Measurements from ENCODE around the gene NSD1. TPM values are rescaled to one million over a fixed set of nuclear protein-coding genes. Genes with fewer than 3 reads are reported as not detected.

NSD1 gene
- polyA plus RNA-seq, 12 donors = 32.9 to 51.7 (median 44.9) TPM; not detected in 1

- DNase-seq = no peak
Observed at GRCh38 chr5:177095088-177095669, 38.4 kb upstream of the NSD1 start.

GRCh38 chr5:177096162-177097015 is 37.2 kb upstream of the NSD1 start:
- no peak for DNase-seq

- DNase-seq = no peak
Observed at GRCh38 chr5:177097016-177097985, 36.3 kb upstream of the NSD1 start.

- DNase-seq = no peak
Observed at GRCh38 chr5:177098120-177098469, 35.5 kb upstream of the NSD1 start.

DNA sequence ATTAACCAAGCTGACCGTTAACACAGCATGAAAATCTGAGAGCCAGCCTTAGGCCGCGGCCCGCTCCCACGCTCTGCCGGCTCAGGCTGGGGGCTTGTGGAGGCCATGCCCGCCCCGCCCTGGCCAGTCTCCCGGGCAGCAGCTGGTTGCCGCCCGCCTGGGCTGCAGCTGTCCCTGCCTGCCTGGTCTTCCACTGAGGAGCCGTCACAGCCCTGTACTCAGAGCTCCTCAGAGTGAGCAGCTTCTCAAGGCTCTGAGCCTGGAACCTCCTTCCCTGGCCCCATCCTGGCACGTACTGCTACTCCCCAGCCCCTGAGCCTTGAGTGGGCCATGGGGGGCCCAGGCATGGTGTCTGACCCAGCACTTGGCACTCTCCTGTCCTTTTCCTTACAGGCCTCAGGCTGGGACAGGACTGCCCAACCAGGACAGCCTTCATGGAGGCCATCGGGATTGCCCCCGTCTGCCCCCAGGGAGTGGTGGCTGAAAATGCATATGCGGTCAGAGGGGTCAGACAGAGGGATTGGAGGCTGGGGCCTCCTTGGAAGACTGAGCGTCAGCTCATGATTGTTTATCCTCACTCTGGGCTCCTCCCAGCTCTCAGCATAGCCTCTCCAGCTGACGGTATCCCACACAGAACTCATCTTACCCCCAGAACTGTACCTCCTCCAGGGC is 35.0 kb upstream of the NSD1 start:
- DNase-seq = no peak

DNA sequence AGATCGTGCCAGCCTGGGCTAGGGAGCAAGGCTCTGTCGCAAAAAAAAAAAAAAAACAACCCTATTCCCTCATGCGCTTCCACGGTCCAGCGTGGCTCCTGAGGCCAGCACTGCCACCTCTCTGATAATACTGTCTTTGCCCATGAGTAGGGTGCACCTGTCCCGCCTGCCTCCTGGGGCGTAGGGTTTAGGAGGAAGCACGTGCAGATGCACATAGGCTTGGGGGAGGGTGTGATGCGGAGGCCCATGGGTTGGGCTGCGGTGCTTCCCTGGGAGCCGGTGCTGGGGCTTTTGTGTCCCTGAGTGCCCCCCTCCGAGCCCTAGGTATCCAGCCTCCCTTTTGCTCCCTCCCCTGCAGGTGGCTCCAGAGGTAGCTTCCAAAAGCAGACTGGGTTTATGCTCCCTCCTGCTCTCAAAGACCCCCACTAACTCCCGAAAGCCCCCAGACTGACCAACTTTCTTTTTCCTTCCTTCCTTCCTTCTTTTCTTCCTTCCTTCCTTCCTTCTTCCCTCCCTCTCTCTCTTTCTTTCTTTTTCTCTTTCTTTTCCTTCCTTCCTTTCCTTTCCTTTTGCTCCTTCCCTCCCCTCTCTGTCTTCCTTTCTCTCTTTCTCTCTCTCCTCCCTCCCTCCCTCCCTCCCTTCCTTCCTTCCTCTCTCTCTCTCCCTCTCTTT is 34.0 kb upstream of the NSD1 start:
- no peak for DNase-seq

DNA sequence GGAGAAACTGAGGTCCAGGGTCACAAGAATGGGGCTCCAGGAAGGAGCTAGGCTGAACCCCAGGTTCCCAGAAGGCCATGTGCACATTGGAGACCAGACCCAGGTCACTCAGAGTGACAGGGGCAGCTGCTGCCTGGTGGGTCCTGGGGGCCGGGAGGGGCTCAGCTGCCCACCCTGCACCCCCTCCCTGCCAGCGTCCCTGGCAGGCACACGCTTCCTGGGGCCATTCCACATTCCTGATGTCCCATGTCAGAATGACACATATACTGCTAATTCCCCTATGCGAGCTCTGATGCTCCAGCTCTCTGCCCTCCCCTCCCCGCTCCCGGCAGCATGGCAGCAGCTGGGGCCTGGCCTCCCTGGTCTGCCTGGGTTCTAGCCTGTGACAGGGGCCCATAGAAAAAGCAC is 32.9 kb upstream of the NSD1 start:
- DNase-seq = no peak

- no peak for DNase-seq
Observed at GRCh38 chr5:177103523-177104253, 29.9 kb upstream of the NSD1 start.

- DNase-seq = no peak
Observed at GRCh38 chr5:177105691-177106476, 27.7 kb upstream of the NSD1 start.

- DNase-seq = no peak
Observed at GRCh38 chr5:177107159-177107558, 26.4 kb upstream of the NSD1 start.

GRCh38 chr5:177109810-177110209 is 23.8 kb upstream of the NSD1 start:
- DNase-seq = no peak

DNA sequence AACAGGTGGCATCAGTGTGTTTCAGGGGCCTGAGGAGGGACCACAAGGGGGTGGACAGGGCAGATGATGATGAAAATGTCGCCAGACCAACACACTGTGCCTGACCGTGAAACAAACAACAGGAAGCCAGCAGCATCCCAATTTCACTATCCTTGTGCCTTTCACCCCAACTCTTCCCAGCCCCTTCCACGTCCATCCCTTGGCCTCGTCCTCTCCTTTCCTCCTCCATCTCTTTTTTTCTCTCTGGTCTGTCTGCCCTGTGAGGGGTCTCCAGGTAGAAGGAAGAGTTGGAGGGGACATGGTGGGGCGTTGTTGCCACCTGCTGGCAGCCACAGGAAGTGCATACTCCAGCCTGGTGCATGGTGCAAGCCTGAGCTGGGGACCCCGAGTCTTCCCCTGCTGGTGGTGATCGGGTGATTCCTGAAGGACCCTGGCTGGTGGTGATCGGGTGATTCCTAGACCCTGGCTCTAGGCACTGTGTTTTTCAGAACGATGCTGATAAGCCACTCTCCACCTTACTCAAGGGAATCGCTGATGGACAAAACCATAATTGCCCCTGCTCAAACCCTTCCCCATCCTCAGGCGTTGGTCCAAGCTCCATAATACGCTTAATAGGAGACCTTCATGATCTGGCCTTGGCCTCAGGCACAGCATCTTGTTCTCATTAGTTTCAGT is 21.7 kb upstream of the NSD1 start:
- DNase-seq = no peak

GRCh38 chr5:177112589-177113220 is 20.9 kb upstream of the NSD1 start:
- no peak for DNase-seq

- peak; percentile 90 for DNase-seq
Observed at GRCh38 chr5:177113566-177114424, 19.8 kb upstream of the NSD1 start.

DNA sequence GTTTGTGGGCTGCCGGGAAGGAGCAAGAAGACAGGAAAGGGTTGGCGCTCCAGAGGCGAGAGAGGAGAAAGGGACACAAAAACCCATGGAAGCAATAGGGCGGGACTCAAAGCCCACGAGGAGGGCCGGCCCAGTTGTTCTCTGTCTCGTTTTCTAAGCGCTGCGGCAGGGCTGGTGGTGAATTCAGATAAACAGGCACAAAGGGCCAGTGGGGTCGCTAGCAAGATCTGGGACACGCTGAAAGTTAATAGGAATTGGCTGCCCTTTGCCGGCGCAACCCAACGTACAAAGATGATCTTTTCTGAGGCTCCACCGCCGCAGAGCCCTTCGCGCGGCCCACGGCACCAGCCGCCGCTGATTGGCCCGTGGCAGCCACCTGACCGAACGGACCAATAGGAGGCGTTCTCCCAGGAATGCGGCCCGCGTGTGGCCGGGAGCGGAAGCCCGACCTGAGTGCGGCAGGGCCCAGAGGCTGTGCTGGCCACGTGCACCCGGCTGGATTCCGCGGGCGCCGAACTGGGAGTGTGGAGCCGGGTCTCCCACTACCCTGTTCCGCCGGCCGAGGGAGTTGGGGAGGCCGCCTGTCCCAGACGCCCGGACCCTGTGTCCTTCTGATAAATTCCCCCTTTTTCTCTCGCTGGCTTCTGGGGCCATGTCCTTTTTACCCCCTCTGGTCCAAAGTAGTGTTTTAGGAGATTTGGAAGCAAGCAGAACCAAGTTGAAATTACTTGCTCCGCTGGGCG is 16.8 kb upstream of the NSD1 start:
- DNase-seq = peak; percentile 85

- no peak for DNase-seq
Observed at GRCh38 chr5:177117441-177118045, 16.0 kb upstream of the NSD1 start.

All from muscle of arm (tissue), 12 donors.